GM18858 (cell line): Measurements from ENCODE around the gene CERS6.
"Not testable (repeated sequence)": the region's sequence is repeated elsewhere in the genome, so short reads cannot be mapped to it uniquely, and the experiment has no call there.

Experiments
- ATAC-seq: cut with Tn5 transposase; IDR thresholded peaks from one replicate; pipeline ENCODE4 v1.9.1; 2021; ENCODE audit not compliant: unreplicated experiment

Gene CERS6

DNA sequence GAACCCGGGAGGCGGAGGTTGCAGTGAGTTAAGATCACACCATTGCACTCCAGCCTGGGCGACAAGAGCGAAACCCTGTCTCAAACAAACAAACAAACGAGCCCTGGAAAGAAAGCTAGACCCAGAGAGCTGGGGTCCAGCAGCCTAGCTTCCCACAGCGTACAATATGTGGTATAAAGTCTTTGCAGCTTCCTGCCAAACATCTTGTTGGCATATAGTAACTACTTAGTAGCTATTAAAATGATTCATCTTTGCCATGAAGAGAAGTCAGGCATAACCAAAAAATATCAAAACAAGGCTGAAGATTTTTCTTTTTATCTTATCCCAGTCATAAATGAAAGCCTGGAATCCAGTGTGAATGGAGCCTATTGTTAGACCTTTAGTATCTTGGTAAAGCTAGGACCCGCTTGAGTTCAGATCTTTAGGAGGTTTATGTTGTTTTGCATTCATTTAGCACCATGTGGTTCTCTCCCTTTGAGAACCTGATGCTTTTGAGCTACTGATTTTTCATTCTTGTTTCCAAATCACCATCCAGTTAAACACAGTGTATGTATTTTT is 206.7 kb downstream of the CERS6 start:
- ATAC-seq, result no peak

DNA sequence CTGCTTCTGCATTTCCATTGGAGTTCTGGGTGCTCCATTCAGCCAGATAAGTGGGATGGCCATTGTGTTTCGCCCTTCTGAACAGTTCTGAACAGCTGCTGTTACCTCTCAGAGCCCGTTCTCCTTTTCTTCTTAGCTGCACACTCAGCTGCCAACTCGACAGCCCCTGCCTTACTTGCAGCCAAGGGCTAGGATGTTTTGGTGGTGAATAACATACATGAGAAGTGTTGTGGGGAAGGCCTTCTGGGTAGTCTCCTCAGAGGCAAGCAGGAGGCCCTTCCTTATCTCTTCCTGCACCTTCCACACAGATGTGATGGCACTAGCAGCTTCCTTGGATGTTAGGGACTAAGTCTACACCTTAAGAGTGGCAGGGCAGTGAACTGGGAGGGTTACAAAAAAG is 207.9 kb downstream of the CERS6 start:
- ATAC-seq, result no peak

DNA sequence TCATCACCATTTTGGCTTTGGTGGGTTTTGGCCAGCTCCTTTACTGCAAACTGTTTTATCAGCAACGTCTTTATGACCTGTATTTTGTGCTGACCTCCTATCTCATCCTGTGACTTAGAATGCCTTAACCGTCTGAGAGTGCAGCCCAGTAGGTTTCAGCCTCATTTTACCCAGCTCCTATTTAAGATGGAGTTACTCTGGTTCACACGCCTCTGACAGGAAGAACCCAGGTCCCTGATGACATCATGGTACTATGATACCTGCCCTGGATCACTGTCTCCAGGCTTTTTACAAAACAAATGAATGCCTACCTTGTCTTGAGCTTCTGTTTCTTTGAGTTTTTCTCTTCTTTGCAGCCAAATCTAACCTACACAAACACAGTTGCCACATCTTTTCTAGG is 208.6 kb downstream of the CERS6 start:
- not testable (repeated sequence) for ATAC-seq

DNA sequence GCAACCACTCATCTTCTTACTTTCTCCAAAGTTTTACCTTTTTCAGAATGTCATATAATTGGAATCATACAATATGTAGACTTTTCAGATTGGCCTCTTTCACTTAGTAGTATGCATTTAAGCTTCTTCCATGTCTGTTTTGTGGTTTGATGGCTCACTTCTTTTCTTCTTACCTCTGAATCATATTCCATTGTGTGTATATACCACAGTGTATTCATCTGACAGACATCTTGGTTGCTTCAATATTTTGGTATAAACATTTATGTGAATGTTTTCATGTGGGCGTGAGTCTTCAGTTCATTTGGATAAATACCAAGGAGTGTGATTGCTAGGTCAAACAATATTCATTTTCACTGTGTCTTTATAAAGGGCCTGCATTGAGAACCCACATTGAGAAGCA is 210.3 kb downstream of the CERS6 start:
- ATAC-seq, result no peak

DNA sequence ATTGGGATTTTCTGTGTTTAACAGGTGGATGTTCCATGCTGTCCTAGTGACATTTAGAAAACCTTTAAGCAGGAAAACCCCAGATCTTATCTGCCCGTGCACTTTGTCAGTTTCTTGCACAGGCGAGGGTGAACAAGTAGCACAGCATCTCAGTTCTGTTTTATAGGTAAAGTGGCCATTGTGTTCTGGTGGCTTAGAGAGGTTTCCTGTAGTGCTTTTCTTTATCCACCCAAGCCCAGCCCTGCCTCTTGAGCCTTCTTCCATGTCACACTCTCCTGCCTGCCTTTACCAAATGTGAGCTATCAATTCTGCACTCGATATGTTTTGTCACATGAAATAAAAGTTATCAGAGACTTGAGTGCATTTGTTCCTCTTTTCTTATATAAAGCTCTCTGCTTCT is 211.1 kb downstream of the CERS6 start:
- ATAC-seq, result no peak

DNA sequence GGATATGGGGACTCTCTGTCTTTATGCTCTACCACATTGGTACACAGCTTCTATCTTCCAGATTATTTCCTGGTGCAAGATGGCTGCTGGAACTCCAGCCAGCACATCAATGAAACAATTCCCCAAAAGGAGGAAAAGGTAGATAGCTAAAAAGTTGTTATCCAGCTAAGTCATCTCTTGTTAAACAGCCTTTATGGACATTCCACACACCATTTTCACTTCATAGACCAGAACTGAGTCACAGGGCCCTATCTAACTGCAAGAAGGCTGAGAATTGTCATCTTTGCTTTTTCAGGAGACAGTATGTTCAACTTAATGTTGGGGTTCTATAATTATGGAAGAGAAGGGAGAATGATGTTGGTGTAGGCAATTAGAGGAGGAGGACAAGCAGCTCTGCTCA is 213.1 kb downstream of the CERS6 start:
- no peak for ATAC-seq

DNA sequence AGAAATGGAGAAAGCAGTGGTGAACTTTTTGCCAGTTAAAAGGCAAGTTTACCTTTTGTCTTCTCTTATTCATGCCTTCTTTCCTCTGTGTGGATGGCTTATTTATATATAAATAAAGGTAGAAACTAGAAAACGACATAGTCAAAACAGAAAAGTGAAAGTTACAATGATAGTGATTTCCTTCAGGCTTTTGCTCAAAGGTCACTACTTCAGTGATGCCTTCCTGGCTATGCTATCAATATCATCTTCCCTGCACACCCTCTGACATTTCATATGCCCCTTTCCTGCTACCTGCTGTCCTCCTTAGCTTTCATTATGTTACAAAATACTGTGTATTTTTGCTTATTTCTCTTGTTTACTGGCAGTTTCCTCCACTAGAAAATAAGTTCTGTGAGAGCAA is 214.4 kb downstream of the CERS6 start:
- no peak for ATAC-seq

DNA sequence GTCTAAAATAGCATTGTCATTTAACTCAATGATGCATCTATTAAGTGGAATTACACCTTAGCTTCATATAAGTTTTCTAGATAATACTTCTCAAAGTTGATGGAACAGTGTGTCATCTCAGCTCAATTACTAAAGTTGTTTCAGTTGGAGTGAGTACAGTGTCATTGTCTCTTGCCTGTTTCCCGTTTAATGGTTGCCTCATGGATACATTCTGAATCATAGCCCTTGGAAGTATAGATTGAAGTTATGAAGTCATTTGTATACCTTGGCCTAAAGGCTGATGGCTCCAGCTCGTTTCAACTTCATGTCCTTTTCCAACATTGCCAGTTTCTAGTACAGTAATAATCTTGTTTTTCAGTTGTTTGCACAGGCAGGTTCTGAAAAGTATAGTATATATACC is 215.9 kb downstream of the CERS6 start:
- no peak for ATAC-seq

DNA sequence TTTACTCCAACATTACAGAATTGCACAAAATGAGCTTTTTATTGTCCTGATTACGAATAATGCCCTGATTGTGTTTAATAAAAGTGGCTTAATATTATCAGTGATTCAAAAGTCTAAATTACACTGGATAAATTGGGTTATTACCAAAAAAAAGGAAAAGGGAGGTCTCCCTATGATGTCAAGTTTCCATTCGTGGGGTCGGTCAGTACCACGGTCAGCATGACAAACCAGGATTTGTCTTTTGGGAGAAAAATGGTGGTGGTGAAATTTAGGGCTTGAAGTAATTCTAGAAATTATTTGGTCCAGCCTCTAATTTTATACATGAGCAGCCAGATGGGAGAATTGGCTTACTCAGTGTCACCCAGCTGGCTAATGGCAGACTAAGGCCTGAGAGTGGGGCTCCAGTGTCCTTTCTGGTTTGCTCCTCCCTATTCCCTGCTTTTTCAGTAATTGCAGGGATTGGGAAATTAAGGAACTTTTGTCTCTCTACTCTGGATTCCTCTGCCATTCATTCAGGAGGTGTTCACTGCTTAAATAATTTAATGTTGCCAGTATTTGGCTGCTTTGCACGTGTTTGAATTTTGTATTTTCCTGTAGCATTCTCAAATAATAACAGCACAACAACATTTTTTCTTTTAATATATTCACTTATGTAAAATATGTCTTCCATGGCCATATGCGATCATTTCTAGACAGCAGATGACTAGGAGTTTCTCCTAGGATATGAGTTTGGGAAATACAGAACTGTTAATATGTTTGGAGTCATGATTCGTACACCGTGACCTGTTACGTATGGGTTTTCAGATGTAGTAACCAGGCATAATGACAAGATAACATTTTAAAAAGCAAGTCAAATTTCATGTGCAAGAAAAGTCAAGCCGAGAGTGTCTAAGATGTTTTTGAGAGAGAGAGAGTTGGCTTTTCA is 217.5 kb downstream of the CERS6 start:
- ATAC-seq, result no peak

DNA sequence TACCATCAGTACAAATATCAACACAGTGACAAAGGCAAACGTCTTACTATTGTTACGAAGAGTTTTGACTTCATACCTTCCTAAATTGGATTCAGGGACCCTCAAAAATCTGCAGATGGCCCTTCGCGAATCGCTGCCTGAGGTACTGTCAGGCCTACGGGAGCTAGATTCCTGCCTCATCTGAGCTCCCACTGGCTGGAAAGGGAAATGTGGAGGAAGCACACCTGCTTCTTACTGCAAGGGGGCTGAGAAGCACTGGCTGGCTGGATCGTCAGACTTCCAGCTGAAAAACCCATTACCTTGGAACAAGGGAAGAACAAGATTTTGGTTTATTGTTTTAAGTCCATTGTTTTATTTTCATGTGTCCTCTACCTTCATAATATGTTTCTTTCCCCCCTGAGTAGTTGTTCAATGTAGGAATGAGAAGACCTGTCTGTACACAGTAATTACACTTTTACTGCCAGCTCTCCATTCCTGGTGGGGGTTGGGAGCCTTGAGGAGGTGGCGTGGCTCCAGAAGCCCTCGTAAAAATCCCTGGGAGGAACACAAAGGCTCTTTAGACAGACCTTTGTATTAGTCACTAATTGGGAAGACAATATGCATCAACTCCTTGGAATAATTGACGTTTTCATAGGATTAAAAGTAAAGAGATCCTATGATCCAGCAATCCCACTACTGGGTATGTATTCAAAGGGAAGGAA is 222.2 kb downstream of the CERS6 start:
- ATAC-seq, result no peak

DNA sequence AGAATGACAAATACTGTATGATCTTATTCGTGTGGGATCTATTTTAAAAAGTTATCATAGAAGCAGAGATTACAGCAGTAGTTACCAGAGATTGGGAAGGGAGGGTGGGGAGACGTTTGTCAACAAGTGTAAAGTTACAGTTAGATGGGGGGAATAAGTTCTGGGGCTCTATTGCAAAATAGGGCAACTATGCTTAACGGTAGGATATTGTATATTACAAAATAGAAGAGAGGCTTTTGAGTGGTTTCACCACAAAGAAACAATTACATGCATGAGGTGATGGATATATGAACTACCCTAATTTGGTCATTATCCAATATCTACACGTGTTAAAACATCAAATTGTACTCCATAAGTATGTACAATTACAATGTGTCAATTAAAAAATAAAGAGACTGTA is 223.0 kb downstream of the CERS6 start:
- no peak for ATAC-seq

DNA sequence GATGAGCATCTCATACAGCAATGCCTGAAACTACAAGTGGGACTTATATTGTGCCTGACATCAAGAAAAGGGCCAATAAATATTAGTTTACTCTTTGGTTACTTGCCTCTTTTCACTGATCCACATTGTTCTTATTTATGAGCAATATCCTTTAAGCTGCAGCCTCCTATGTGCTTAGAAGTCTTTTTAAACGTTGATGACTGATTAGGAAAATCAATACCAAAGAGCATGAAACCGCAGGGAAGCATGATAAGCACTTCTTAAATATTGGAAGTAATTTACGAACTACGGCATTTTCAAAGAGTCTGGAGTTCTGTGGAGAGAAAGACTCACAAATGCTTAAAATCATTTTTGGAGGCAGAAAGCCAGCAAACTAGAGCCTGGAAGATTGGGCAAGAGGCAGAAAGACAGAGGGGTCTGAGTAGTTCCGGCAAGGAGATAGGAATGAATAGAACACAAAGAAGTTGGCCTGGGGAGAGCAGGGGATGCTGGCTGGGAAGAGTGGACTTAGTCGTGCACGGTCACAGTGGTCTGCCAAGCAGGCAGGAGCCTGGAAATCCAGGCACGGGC is 223.8 kb downstream of the CERS6 start:
- no peak for ATAC-seq

DNA sequence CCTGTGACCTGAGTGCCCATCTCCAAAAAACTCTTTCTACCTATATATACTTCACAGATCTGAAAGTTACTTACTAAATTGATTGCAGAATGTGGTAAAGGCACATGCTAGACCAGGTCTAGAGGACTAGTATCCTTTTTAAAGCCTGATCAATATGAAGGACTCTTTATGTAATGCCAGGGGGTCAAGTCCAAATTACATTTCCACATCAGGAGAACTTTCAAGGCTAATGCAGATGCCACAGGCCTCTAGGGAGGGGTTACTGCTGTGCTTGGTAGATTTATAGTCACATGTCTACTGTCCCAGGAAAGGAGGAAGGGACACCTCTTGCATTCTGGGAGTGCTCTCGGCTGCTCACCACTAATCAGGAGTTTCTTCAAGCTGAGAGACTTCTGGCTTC is 227.9 kb downstream of the CERS6 start:
- ATAC-seq, result no peak

DNA sequence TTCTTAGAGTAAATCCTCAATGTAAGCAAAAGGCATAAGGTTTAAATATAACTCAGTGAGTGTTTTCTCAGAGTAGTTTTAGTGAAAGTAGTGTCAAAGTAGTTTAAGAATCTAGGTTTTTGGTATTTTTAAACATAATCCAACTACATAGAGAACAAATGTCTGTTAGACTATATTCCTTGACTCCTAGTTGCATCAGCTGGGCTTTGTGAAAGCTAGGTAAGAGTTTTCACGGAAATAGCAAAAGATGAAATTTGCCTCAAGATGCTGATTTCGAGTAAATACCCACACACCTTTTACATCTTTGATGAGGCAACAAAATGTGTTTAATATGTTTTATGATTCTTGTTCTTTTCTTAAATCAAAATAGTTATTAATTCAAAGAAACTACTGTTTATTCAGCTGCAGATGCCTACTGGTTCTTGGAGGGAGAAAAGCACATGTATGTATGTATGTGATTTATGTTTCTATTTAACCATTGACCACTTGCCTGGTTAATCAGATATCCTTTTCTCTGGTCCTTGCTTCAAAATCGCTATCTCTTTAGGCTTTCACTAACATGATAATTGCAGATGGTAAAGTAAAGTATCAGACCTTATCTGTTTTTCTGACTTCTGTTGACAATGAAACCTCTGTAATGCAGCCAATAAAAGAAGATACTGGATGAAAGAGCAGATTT is 229.0 kb downstream of the CERS6 start:
- ATAC-seq, result no peak

DNA sequence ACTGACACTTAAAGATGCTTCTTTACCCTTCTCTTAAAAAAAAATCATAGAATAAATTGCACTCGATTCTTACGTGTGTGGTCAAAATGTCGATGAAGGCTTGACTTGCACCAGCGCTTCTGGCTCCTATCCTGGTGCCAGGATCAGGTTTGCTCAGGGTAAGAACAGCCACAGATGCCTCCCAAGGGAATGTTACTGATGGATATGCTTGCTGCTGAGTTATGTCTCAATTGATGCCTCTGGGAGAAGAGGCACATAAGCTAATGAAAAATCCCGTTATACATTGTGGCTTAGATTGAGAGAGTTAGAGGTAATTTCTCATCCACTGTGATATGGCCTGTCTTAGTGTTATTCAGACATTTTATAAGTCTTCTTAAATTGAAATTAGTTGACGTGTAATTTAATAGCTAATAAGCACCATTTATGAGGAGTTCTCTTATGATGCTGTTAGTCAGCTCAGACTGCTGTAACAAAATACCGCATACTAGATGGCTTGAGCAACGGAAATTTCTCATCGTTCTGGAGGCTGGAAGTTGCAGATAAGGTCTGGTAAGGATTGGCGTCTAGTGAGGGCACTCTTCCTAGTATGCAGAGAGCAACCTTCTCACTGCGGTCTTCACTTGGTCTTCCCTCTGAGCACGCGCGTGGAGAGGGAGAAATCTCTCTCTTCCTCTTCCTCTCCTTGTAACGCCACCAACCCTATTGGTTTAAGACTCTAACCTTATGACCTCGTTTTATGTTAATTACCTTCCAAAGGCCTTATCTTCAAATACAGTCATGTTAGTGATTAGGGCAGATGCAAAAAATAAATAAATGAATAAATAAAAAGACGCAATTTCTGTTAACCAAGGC is 229.8 kb downstream of the CERS6 start:
- no peak for ATAC-seq

DNA sequence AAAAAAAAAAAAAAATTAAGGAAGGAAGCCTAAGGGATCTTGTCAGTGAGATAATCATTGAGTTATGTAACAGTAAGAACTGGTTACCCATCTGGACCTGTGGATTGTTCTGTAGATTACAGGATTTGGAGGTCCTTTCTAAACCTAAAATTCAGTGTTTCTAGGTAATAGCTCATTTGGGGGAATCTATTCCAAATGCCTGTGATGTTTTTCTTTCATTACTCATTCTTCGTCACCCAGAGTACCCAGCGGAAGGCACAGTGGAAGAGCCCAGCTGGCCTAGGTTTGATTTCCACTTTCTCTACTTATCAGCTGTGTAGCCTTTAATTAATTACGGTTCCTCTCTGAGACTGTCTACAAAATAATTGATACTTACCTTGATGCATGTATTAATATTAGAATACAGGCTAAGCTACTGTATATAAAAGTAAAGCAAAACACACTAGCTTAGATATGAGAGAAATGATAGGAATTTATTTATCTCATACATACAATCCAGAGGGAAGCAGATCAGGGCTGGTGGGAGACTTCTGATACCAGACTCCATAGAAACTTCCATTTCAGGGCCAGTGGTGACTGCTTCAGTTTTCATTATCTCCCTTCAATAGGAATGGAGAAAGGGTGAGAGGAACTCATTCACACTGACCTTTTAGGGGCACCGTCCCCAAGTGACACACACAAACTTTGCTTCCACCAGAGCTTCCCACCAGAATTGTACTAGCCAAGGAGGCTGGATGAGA is 230.6 kb downstream of the CERS6 start:
- ATAC-seq, result no peak

DNA sequence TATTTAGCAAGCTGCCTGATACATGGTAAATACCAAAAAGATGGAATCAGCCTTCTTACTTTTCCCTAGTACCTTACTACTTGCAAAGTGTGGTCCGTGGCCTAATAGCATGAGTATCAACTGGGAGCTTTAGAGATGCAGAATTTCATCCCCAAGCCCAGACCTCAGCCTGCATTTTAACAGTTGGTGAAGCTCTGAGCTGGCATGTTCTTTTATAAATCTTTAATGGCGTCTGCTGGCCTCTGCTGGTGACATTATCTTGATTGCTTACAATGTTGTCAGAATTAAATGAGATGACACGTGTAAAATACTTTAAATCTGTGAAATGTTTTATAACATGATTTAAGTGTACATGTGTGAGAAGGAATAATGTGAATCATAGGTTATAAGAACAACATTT is 231.2 kb downstream of the CERS6 start:
- ATAC-seq, result no peak

DNA sequence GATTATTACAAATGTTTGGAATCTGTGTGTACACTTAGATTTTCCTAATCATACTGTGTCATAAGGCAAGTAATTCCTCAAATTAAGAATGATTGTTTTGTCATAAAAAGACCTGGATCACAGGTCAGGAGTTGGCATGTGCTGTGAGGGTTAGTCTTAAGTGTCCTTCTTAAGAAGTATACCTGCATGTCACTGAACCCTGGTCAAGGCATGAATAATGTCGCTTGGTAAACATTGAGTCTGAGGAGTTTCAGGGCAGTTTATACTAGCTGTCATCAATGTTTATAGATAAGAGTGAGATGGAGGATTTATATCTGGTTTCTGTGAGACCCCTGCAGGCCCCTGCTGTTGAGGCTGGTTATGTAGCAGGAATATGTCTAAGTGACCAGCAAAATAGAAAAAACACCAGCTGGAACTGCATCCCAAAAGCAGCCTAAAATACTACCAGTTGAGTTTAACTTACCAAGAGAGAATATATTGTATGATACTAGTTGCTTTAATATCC is 234.4 kb downstream of the CERS6 start:
- ATAC-seq, result no peak

DNA sequence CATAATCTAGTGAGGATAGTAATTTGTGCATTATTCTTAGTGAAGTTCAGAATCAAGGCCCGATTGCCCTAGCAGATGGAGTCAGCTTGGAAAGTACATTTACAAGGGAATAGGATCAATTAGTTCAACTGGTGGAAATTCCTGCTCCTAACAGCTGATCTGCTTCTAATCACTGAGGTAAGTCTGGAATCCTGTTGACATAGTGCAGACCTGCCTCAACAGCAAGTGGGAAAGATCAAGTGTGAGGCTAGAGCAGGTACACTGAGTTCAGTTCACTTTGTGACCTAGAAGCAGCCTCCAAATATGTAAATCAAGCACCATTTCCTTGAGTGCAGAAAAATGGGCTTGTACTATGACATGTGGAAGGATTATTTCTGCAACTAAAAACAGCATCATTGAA is 235.1 kb downstream of the CERS6 start:
- ATAC-seq, result no peak
